ENCODE data around the gene DNAJC4.

The DNAJC4 gene

GRCh38 chr11:64208796-64209562, 21.4 kb upstream of the DNAJC4 start:
- no peak for DNase-seq

GRCh38 chr11:64209563-64209843, 20.8 kb upstream of the DNAJC4 start:
- DNase-seq, result no peak

GRCh38 chr11:64210301-64211020, 19.9 kb upstream of the DNAJC4 start:
- DNase-seq, result no peak

DNA sequence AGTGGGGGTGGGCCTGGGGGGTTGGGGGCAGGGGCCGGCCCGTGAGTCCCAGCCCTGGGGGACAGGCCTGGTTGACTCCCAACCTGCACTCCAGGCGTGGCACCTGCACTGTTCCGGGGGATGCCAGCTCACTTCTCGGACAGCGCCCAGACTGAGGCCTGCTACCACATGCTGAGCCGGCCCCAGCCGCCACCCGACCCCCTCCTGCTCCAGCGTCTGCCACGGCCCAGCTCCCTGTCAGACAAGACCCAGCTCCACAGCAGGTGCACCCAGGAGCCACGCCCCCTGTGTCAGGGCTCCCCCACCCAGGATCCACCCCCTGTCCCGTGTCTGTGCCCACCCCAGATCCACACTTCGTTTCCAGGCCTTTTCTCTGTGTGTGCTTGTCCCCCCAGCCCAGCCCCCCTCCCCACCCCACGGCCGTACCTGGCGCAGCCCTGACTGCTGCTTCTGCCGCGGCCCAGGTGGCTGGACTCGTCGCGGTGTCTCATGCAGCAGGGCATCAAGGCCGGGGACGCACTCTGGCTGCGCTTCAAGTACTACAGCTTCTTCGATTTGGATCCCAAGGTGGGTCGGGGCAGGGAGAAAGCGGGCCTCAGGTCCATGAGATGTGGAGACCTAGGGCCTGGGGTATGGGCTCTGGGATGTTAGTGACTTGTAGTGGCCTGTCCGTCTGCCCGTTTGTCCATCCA, 19.0 kb upstream of the DNAJC4 start:
- DNase-seq, result no peak

GRCh38 chr11:64216879-64217278, 13.5 kb upstream of the DNAJC4 start:
- DNase-seq, result no peak

- DNase-seq, result no peak
These were observed 11.6 kb upstream of the DNAJC4 start for GRCh38 chr11:64218628-64219353.

- DNase-seq, result no peak
These were observed 11.0 kb upstream of the DNAJC4 start for GRCh38 chr11:64219354-64219684.

- no peak for DNase-seq
These were observed 10.6 kb upstream of the DNAJC4 start for GRCh38 chr11:64219755-64220154.

GRCh38 chr11:64220271-64220670, 10.1 kb upstream of the DNAJC4 start:
- DNase-seq, result no peak

GRCh38 chr11:64220798-64221197, 9.6 kb upstream of the DNAJC4 start:
- DNase-seq, result no peak

- no peak for DNase-seq
These were observed 7.7 kb upstream of the DNAJC4 start for GRCh38 chr11:64222651-64223000.

DNA sequence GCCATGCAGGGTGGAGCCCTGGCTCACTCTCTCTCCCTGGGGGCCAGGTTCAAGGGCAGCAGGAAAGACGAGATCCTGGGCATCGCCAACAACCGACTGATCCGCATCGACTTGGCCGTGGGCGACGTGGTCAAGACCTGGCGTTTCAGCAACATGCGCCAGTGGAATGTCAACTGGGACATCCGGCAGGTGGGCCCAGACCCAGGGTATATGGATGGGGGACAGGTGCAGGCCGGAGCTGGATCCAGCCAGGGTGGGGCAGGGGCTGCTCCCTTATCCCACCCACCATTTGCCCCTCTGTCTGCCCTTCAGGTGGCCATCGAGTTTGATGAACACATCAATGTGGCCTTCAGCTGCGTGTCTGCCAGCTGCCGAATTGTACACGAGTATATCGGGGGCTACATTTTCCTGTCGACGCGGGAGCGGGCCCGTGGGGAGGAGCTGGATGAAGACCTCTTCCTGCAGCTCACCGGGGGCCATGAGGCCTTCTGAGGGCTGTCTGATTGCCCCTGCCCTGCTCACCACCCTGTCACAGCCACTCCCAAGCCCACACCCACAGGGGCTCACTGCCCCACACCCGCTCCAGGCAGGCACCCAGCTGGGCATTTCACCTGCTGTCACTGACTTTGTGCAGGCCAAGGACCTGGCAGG, 7.2 kb upstream of the DNAJC4 start:
- DNase-seq, result no peak

DNA sequence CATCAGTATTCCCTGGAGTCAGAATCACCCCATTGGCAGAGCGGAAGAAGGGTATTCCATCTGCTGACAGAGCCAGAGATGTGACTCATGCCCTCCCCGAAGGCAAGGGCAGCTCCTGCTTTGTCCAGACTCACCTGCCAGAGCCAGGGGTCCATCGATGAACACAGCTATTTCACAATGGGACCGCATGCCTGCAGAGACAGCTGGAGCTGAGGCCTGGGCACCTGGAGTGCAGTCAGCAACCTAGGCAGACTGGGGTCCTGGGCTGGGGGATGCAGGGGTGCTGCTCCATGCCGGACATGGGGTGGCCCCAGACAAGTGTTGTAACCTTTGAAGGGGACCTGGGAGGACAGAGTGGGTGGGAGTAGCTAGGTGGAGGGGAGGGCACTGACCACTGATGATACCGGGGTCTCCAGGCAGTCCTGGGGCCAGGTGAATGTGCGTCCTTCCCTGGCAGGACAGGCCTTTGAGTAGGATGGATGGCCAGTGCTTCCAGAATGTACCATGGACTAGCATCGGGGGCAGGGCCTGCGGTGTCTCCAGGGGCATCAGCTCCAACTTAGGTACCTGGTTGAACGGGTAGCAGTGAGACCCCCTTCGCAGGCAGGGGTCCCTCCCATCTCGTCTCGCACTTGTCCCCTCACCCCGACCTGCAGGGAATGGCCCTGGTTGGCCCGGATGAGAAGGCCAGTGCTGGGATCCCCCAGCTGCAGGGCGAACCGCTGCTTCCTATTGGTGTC, 6.0 kb upstream of the DNAJC4 start:
- DNase-seq, result no peak

GRCh38 chr11:64224891-64225607, 5.3 kb upstream of the DNAJC4 start:
- no peak for DNase-seq

DNA sequence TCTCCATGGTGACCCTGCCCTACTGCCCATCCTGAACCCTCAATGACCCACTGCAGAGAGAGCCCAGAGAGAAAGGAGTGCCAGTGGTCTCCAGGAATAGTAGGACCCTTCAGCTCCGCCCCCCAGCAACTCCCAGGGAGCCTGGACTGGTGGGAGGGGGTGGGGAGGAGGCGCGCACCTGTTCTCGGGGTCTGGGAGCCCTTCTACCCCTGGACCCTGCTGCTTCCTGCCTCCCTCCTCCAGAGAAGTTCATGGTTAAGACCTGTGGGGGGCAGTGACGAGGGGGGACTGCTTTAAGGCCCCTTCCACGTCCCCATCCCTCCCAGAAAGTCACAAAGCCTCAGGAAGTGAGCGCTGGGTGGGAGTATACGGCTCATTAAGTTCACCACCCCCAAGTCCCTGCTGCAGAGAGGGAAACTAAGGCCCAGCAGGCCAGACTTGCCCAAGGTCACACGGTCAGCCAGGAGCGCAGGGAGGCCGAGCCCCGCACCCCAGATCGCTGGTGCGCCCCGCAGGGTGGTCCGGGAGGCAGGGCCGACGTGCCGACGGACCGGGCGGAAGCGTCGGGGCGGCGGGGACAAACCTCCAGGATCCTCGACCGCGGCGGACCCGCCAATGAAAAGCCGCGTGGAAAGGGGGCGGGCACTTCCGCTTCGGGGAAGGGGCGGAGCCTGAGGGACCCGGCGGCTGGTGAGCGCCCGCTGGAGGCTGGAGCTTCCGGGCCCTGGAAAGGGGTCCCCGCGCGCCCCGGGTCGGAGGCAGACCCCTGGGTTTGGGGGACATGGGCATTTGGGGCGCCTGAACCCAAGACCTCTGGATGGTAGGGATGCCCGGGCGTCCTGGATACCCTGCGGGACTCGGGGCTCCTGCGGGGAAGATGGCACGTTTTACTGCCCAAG, 4.5 kb upstream of the DNAJC4 start, which contains the start of the genes NUDT22 and TRPT1:
Gene NUDT22 (plus strand): TSS at position 667 of the 899 bp plus-strand sequence. CDS start 379 bp downstream, outside the sequence.
Gene TRPT1 (minus strand): TSS at position 579 of the 899 bp plus-strand sequence. CDS start 326 bp downstream, at position 253.
- peak; percentile 82 for DNase-seq

GRCh38 chr11:64226507-64227051, 3.8 kb upstream of the DNAJC4 start:
- peak; percentile 36 for DNase-seq

GRCh38 chr11:64227405-64227956, 2.9 kb upstream of the DNAJC4 start:
- no peak for DNase-seq

- DNase-seq, result no peak
These were observed 1.1 kb upstream of the DNAJC4 start for GRCh38 chr11:64229090-64229743.

- no peak for DNase-seq
These were observed 591 bp upstream of the DNAJC4 start for GRCh38 chr11:64229744-64230170.
